PC-9 (cell line): ENCODE data around the gene ME1. TPM values are rescaled to one million over a fixed set of nuclear protein-coding genes. Genes with fewer than 3 reads are reported as not detected.
A peak's percentile ranks its signal among the peaks of the same experiment; 100 is the strongest.

ENCODE experiments used
- BruUV-seq: library from RNA; stranded (reverse); fragments of 400-500 nt; replicated peaks from 2 replicates; lab custom pipeline; 2021; lab: Mats Ljungman, UMichigan
- CTCF ChIA-PET: fragments of 300-600 bp; sonication (Branson Sonifier 250); formaldehyde crosslinking; loops from one replicate; lab custom pipeline; 2022; ENCODE audit warnings: antibody characterized with exemption; lab: Charles Lee
- POLR2A ChIA-PET: fragments of 300-600 bp; sonication (Branson Sonifier 250); formaldehyde crosslinking; loops from one replicate; lab custom pipeline; 2022; ENCODE audit warnings: antibody characterized with exemption; ENCODE audit not compliant: unreplicated experiment; lab: Charles Lee
- DNase-seq, 2 experiments: peaks; one replicate each; pipeline versions ENCODE4 v3.0.0 to v3.0.0-alpha.2; 2015 to 2022; ENCODE audit warnings: mixed read lengths in 1 of 2
- H2AFZ ChIP-seq: fragments of 200-600 bp; sonication (generic); 2 replicates; pipeline ENCODE4 v1.8.1; 2017; ENCODE audit warnings: antibody characterized with exemption
- H3F3A ChIP-seq: fragments of 200-600 bp; sonication (generic); 2 replicates; pipeline ENCODE4 v1.8.1; 2017; ENCODE audit warnings: antibody characterized with exemption, mild to moderate bottlenecking, low read depth; ENCODE audit not compliant: insufficient read depth
- H3K27ac ChIP-seq: fragments of 200-600 bp; sonication (generic); 2 replicates; pipeline ENCODE4 v1.6.1; 2016; ENCODE audit warnings: mixed run types
- H3K27me3 ChIP-seq: fragments of 200-600 bp; sonication (generic); 2 replicates; pipeline ENCODE4 v1.6.1; 2016; ENCODE audit warnings: low read depth, mixed run types; ENCODE audit not compliant: insufficient read depth
- H3K36me3 ChIP-seq: fragments of 200-600 bp; sonication (generic); 2 replicates; pipeline ENCODE4 v1.6.1; 2016; ENCODE audit warnings: low read depth, mixed run types
- H3K4me1 ChIP-seq: fragments of 200-600 bp; sonication (generic); replicated peaks from 2 replicates; pipeline ENCODE4 v1.6.1; 2016; ENCODE audit warnings: mixed run types; ENCODE audit not compliant: insufficient read depth
- H3K4me2 ChIP-seq: fragments of 200-600 bp; sonication (generic); 2 replicates; pipeline ENCODE4 v1.6.1; 2017; ENCODE audit warnings: mixed run types
- H3K4me3 ChIP-seq: fragments of 200-600 bp; sonication (generic); 2 replicates; pipeline ENCODE4 v1.6.1; 2016; ENCODE audit warnings: mixed run types
- H3K79me2 ChIP-seq: fragments of 200-600 bp; sonication (generic); 2 replicates; pipeline ENCODE4 v1.6.1; 2017; ENCODE audit warnings: low read depth, mixed run types
- H3K9me2 ChIP-seq: fragments of 200-600 bp; sonication (generic); 2 replicates; pipeline ENCODE4 v1.8.1; 2017; ENCODE audit warnings: mild to moderate bottlenecking; ENCODE audit not compliant: insufficient read depth
- H3K9me3 ChIP-seq: fragments of 200-600 bp; sonication (generic); 2 replicates; pipeline ENCODE4 v1.8.1; 2016; ENCODE audit warnings: low read depth; ENCODE audit not compliant: insufficient read depth
- H4K20me1 ChIP-seq: fragments of 200-600 bp; sonication (generic); 2 replicates; pipeline ENCODE4 v1.8.1; 2017; ENCODE audit not compliant: insufficient read depth
- CTCF ChIP-seq: fragments of 200-600 bp; sonication (generic); conservative IDR thresholded peaks from 2 replicates; pipeline ENCODE4 v1.6.1; 2017; ENCODE audit warnings: mixed run types, antibody characterized with exemption, mild to moderate bottlenecking, moderate library complexity
- EZH2 ChIP-seq: fragments of 200-600 bp; sonication (generic); IDR thresholded peaks from 2 replicates; pipeline ENCODE4 v1.8.0; 2017; ENCODE audit warnings: antibody characterized with exemption, low read depth
- intact Hi-C: fragments of 100-400 bp; cut with micrococcal nuclease; formaldehyde crosslinking; loops from one replicate; pipeline ENCODE4 v1.10.0; 2022; ENCODE audit not compliant: unreplicated experiment
- total RNA-seq: library from RNA; stranded (reverse); gene quantifications from 2 replicates; pipeline ENCODE4 v1.2.3, GENCODE V29; 2021

ME1 gene
- total RNA-seq, 1 experiment from 2014 or later, result 111 TPM

GRCh38 chr6:83218646-83219045 lies 212.2 kb downstream of the ME1 start:
- Histone ChIP-seq H3K27me3 (no peaks in the 10 kb centered on the region), H3K4me1 (no peaks in the 10 kb centered on the region), H4K20me1 (no peaks in the 10 kb centered on the region), H3K4me2 (no peak overlapping the region), H3K9me3 (no peaks in the 10 kb centered on the region), H2AFZ (no peak overlapping the region), H3K36me3 (no peaks in the 10 kb centered on the region), H3K27ac (no peak overlapping the region), H3F3A (peaks cover 5% of the 10 kb centered on the region; the same call in 1 of the 2 replicates), H3K79me2 (no peaks in the 10 kb centered on the region), H3K4me3 (no peak overlapping the region), H3K9me2 (no peaks in the 10 kb centered on the region)
- ChIA-PET CTCF (no interaction called here), POLR2A (no interaction called here)
- BruUV-seq, result no TSS peak
- intact Hi-C loops, result no loop called here
- no peak for DNase-seq
- TF ChIP-seq CTCF, result no peak

- Histone ChIP-seq H3F3A (peaks cover 5% of the 10 kb centered on the region; the same call in 1 of the 2 replicates), H3K36me3 (no peaks in the 10 kb centered on the region), H3K4me2 (no peak overlapping the region), H3K9me2 (no peaks in the 10 kb centered on the region), H3K27me3 (no peaks in the 10 kb centered on the region), H3K79me2 (no peaks in the 10 kb centered on the region), H3K4me3 (no peak overlapping the region), H3K9me3 (no peaks in the 10 kb centered on the region), H3K4me1 (no peaks in the 10 kb centered on the region), H3K27ac (no peak overlapping the region), H2AFZ (no peak overlapping the region), H4K20me1 (no peaks in the 10 kb centered on the region)
- no peak for TF ChIP-seq EZH2
- TF ChIP-seq CTCF, result no peak
- intact Hi-C loops, result no loop called here
- no peak for DNase-seq
- ChIA-PET CTCF (no interaction called here), POLR2A (interaction anchor here (0.6 kb wide), 1 partner anchor 149 kb away, joined by 5 read pairs; the partner anchor contains the start of gene DOP1A)
- BruUV-seq, result no TSS peak
Measured at GRCh38 chr6:83216806-83217205, 214.0 kb downstream of the ME1 start.

GRCh38 chr6:83215131-83216047 lies 215.5 kb downstream of the ME1 start:
- Histone ChIP-seq H3K4me3 (no peak overlapping the region), H3K36me3 (no peaks in the 10 kb centered on the region), H3K27ac (no peak overlapping the region), H4K20me1 (no peaks in the 10 kb centered on the region), H2AFZ (no peak overlapping the region), H3F3A (peaks cover 5% of the 10 kb centered on the region; the same call in 1 of the 2 replicates), H3K9me3 (no peaks in the 10 kb centered on the region), H3K27me3 (no peaks in the 10 kb centered on the region), H3K9me2 (no peaks in the 10 kb centered on the region), H3K79me2 (no peaks in the 10 kb centered on the region), H3K4me1 (no peaks in the 10 kb centered on the region), H3K4me2 (no peak overlapping the region)
- BruUV-seq, result no TSS peak
- intact Hi-C loops, result loop anchor here (1.0 kb wide), 1 partner anchor 148 kb away; the partner anchor contains the start of gene DOP1A
- POLR2A ChIA-PET, result interaction anchor here (0.6 kb wide), 1 partner anchor 220 kb away, joined by 3 read pairs; no protein-coding TSS in a partner anchor
- TF ChIP-seq CTCF, result peak; percentile 63
- no peak for TF ChIP-seq EZH2
- no peak for DNase-seq
- CTCF ChIA-PET, result interaction anchor here (0.6 to 0.9 kb wide), 2 partner anchors 148 to 993 kb away, joined by 4 to 5 read pairs; partner anchors contain the start of gene DOP1A
